ENCODE measurements around the gene CRELD2. TPM values are rescaled to one million over a fixed set of nuclear protein-coding genes. Genes with fewer than 3 reads are reported as not detected.

The CRELD2 gene
- total RNA-seq, 2 experiments from 2014 or later: 15.2 to 16.4 TPM

- DNase-seq (no peak), ATAC-seq (no peak)
- Mint-ChIP-seq H3K9me3 (ENCODE audit: low read depth) (no peaks in the 10 kb centered on the region), H3K27ac (no peak overlapping the region), H3K4me3 (no peak overlapping the region), H3K27me3 (no peaks in the 10 kb centered on the region), H3K36me3 (ENCODE audit: low read depth) (peaks cover under 1% of the 10 kb centered on the region), H3K4me1 (peaks cover 11% of the 10 kb centered on the region)
- intact Hi-C loops (cut with DNase I, micrococcal nuclease): no loop called here
- ChIA-PET POLR2A (no interaction called here), CTCF (no interaction called here)
Measured at GRCh38 chr22:49956418-49956770, 38.0 kb downstream of the CRELD2 start.

- no peaks in the 10 kb centered on the region for H3K27me3 Mint-ChIP-seq
- intact Hi-C loops (cut with DNase I, micrococcal nuclease): no loop called here
- H3K27ac Mint-ChIP-seq: no peak overlapping the region
- peaks cover 6% of the 10 kb centered on the region for H3K36me3 Mint-ChIP-seq (ENCODE audit: low read depth)
- CTCF ChIA-PET: no interaction called here
- no peak overlapping the region for H3K4me3 Mint-ChIP-seq
- no peaks in the 10 kb centered on the region for H3K9me3 Mint-ChIP-seq (ENCODE audit: low read depth)
- peaks cover 11% of the 10 kb centered on the region for H3K4me1 Mint-ChIP-seq
- DNase-seq (no peak), ATAC-seq (no peak)
- POLR2A ChIA-PET: interaction anchor here (0.6 kb wide), 1 partner anchor 10 kb away, joined by 3 read pairs; no protein-coding TSS in a partner anchor
Measured at GRCh38 chr22:49956914-49957825, 38.7 kb downstream of the CRELD2 start.

DNA sequence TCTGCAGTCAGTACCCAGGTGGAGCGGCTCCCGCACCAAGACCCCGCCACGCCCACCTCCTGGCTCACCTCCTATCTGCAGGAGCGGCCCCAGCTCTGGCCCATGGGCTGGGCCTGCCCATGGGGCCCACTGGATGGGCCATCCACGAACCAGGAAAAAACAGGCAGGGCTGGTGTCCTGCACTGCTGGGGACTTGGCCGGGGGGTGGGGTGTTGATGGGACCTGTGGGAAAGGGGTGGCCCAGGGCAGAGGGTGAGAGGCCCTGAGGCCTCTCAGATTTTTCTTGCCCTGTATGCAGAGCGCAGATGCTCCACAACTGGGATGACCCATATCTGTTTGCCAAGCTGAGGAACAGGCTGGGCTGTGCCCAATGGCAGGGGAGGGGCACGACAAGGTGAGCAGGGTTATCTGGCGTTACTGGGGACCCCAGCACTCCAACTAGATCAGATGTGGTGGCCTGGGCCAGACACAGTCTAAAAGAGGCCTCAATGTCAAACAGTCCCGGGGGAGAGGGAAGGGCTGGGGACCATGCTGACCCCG, 39.5 kb downstream of the CRELD2 start:
- POLR2A ChIA-PET: interaction anchor here (0.6 kb wide), 2 partner anchors 11 to 22 kb away, joined by 3 read pairs; no protein-coding TSS in a partner anchor
- Mint-ChIP-seq H3K4me1 (peaks cover 11% of the 10 kb centered on the region), H3K4me3 (peak overlapping the region; percentile 81), H3K27ac (no peak overlapping the region), H3K9me3 (ENCODE audit: low read depth) (no peaks in the 10 kb centered on the region), H3K36me3 (ENCODE audit: low read depth) (peaks cover 12% of the 10 kb centered on the region), H3K27me3 (no peaks in the 10 kb centered on the region)
- DNase-seq (no peak), ATAC-seq (no peak)
- CTCF ChIA-PET: no interaction called here
- intact Hi-C loops (cut with DNase I, micrococcal nuclease): no loop called here

DNA sequence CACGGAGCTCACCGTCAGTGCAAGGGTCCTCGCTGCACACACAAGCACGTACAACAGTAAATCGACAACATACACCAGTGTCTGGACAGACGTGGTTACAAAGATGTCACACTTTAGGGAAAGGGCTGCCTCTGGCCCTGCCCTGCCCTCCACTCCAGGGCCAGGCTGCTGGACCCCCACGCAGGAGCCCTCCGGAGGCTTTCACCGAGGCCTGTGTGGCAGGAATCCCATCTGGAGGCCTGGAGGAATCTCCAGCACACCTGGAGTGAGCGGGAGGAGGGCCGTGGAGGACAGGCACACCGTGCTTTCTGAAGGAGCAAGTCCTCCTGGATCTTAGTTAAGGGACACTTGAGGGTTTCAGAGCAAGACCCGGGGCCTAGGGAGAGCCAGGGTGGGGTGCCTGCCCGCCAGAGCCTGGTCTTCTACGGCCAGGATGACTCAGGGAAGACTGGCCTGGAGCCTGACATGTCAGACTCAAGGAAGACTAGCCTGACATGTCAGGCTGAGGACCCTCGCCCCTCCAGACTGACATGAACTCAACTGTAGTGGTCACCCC, 40.0 kb downstream of the CRELD2 start:
- ChIA-PET CTCF (no interaction called here), POLR2A (interaction anchor here (0.6 kb wide), 1 partner anchor 22 kb away, joined by 3 read pairs; no protein-coding TSS in a partner anchor)
- no peaks in the 10 kb centered on the region for H3K9me3 Mint-ChIP-seq (ENCODE audit: low read depth)
- H3K4me1 Mint-ChIP-seq: peaks cover 11% of the 10 kb centered on the region
- ATAC-seq: no peak
- H3K36me3 Mint-ChIP-seq (ENCODE audit: low read depth): peaks cover 17% of the 10 kb centered on the region
- peak overlapping the region; percentile 81 for H3K4me3 Mint-ChIP-seq
- peak overlapping the region; percentile 93 for H3K27ac Mint-ChIP-seq
- DNase-seq: no peak
- intact Hi-C loops (cut with DNase I, micrococcal nuclease): no loop called here
- H3K27me3 Mint-ChIP-seq: no peaks in the 10 kb centered on the region

GRCh38 chr22:49958931-49959781, 40.7 kb downstream of the CRELD2 start:
- peaks cover 15% of the 10 kb centered on the region for H3K4me1 Mint-ChIP-seq
- H3K36me3 Mint-ChIP-seq (ENCODE audit: low read depth): peaks cover 23% of the 10 kb centered on the region
- POLR2A ChIA-PET: interaction anchor here (1.0 to 4.7 kb wide), 2 partner anchors 8 to 22 kb away, joined by 4 to 46 read pairs; no protein-coding TSS in a partner anchor
- DNase-seq (no peak), ATAC-seq (no peak)
- CTCF ChIA-PET: no interaction called here
- H3K27me3 Mint-ChIP-seq: no peaks in the 10 kb centered on the region
- intact Hi-C loops (cut with DNase I, micrococcal nuclease): loop anchor here in 1 of 2 experiments (1.0 kb wide), 1 partner anchor 8 kb away; no protein-coding TSS in a partner anchor
- H3K27ac Mint-ChIP-seq: peak overlapping the region; percentile 93
- no peaks in the 10 kb centered on the region for H3K9me3 Mint-ChIP-seq (ENCODE audit: low read depth)
- peak overlapping the region; percentile 81 for H3K4me3 Mint-ChIP-seq

DNA sequence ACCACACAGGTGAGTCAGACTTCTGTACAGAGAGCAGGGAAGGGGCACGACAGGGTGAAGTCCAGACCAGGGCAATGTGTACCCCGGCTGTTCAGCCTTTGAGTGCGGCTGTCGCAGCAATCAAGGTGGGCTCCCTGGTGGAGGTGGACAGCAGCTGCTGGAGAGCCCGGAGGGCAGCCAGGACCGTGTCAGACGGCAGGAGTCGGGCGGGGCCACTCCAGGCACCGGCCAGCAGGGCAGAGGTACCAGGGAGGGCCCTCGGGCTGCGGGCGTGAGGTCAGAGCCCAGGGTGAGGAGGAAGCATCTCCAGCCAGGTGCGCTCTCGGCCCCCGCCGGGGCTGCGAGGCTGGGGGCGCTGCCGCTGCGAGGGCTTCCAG, 41.3 kb downstream of the CRELD2 start:
- ChIA-PET CTCF (interaction anchor here (0.6 to 1.0 kb wide), 2 partner anchors 71 to 214 kb away, joined by 3 to 4 read pairs; no protein-coding TSS in a partner anchor), POLR2A (interaction anchor here (1.0 to 4.7 kb wide), 2 partner anchors 9 to 23 kb away, joined by 3 to 46 read pairs (median 4); no protein-coding TSS in a partner anchor)
- no peaks in the 10 kb centered on the region for H3K9me3 Mint-ChIP-seq (ENCODE audit: low read depth)
- H3K27me3 Mint-ChIP-seq: no peaks in the 10 kb centered on the region
- DNase-seq: peak; percentile 65
- peaks cover 21% of the 10 kb centered on the region for H3K4me1 Mint-ChIP-seq
- peak overlapping the region; percentile 81 for H3K4me3 Mint-ChIP-seq
- peak; percentile 2 for ATAC-seq
- peak overlapping the region; percentile 93 for H3K27ac Mint-ChIP-seq
- peaks cover 28% of the 10 kb centered on the region for H3K36me3 Mint-ChIP-seq (ENCODE audit: low read depth)
- intact Hi-C loops (cut with DNase I, micrococcal nuclease): loop anchor here (1.0 to 5.0 kb wide), 17 partner anchors 8 to 663 kb away; partner anchors contain the start of genes ALG12 (in 1 of the 2), BRD1 (in 1 of the 2), CRELD2 (in 1 of the 2) and MAPK11 (in 1 of the 2)

GRCh38 chr22:49960159-49961004, 41.9 kb downstream of the CRELD2 start, which contains the start of gene PIM3:
Gene PIM3 (plus strand): TSS chr22:49960772. CDS start chr22:49960948, 176 bp downstream.
- peak; percentile 94 for DNase-seq
- ChIA-PET CTCF (interaction anchor here (0.6 to 1.0 kb wide), 2 partner anchors 70 to 215 kb away, joined by 3 to 4 read pairs; no protein-coding TSS in a partner anchor), POLR2A (interaction anchor here (1.1 to 4.7 kb wide), 3 partner anchors 9 to 70 kb away, joined by 3 to 46 read pairs (median 3); no protein-coding TSS in a partner anchor)
- ATAC-seq: peak; percentile 79
- peak within 1 kb of the TSS; percentile 93 for H3K4me3 Mint-ChIP-seq
- peaks cover 32% of the 10 kb centered on the region for H3K36me3 Mint-ChIP-seq (ENCODE audit: low read depth)
- no peaks in the 10 kb centered on the region for H3K27me3 Mint-ChIP-seq
- H3K27ac Mint-ChIP-seq: peak within 1 kb of the TSS; percentile 93
- H3K4me1 Mint-ChIP-seq: peaks cover 25% of the 10 kb centered on the region
- H3K9me3 Mint-ChIP-seq (ENCODE audit: low read depth): no peaks in the 10 kb centered on the region
- intact Hi-C loops (cut with DNase I, micrococcal nuclease): loop anchor here (1.0 to 5.0 kb wide), 16 partner anchors 15 to 662 kb away; partner anchors contain the start of genes ALG12 (in 1 of the 2), BRD1 (in 1 of the 2), CRELD2 (in 1 of the 2) and MAPK11 (in 1 of the 2)

- Mint-ChIP-seq H3K4me3 (peak overlapping the region; percentile 93), H3K27ac (peak overlapping the region; percentile 93), H3K27me3 (no peaks in the 10 kb centered on the region), H3K36me3 (ENCODE audit: low read depth) (peaks cover 32% of the 10 kb centered on the region), H3K9me3 (ENCODE audit: low read depth) (no peaks in the 10 kb centered on the region), H3K4me1 (peaks cover 28% of the 10 kb centered on the region)
- ATAC-seq (no peak), DNase-seq (peak; percentile 69)
- POLR2A ChIA-PET: interaction anchor here (1.1 to 4.7 kb wide), 5 partner anchors 10 to 69 kb away, joined by 3 to 46 read pairs (median 5); partner anchors contain the start of genes ALG12 and CRELD2
- CTCF ChIA-PET: interaction anchor here (0.6 to 2.7 kb wide), 5 partner anchors 10 to 70 kb away, joined by 3 to 19 read pairs (median 4); no protein-coding TSS in a partner anchor
- intact Hi-C loops (cut with DNase I, micrococcal nuclease): loop anchor here in 1 of 2 experiments (2.0 to 5.0 kb wide), 7 partner anchors 230 to 661 kb away; partner anchors contain the start of genes MAPK11, NCAPH2, PPP6R2 and SCO2
Measured at GRCh38 chr22:49961005-49961600, 42.7 kb downstream of the CRELD2 start.

DNA sequence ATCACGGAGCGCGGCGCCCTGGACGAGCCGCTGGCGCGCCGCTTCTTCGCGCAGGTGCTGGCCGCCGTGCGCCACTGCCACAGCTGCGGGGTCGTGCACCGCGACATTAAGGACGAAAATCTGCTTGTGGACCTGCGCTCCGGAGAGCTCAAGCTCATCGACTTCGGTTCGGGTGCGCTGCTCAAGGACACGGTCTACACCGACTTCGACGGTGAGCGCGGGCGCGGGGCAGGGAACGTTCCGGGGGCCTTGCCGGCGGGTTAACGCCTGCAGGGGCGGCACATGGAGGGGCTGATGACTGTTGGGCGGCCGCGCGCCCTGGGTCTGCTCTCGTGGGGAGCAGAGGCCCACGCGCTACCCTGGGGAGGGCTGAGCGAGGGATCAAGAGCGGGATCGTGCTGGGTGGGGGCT, 43.2 kb downstream of the CRELD2 start:
- ChIA-PET CTCF (interaction anchor here (0.5 to 2.7 kb wide), 5 partner anchors 10 to 290 kb away, joined by 3 to 19 read pairs (median 3); partner anchors contain the start of gene HDAC10), POLR2A (interaction anchor here (1.5 to 4.7 kb wide), 6 partner anchors 10 to 44 kb away, joined by 3 to 46 read pairs (median 6); partner anchors contain the start of genes ALG12 and CRELD2)
- H3K9me3 Mint-ChIP-seq (ENCODE audit: low read depth): no peaks in the 10 kb centered on the region
- H3K4me1 Mint-ChIP-seq: peaks cover 33% of the 10 kb centered on the region
- peaks cover 32% of the 10 kb centered on the region for H3K36me3 Mint-ChIP-seq (ENCODE audit: low read depth)
- intact Hi-C loops (cut with DNase I, micrococcal nuclease): loop anchor here (1.0 to 5.0 kb wide), 9 partner anchors 15 to 661 kb away; partner anchors contain the start of genes MAPK11 (in 1 of the 2), NCAPH2 (in 1 of the 2), PPP6R2 (in 1 of the 2) and SCO2 (in 1 of the 2)
- ATAC-seq (peak; percentile 3), DNase-seq (no peak)
- peak overlapping the region; percentile 93 for H3K27ac Mint-ChIP-seq
- no peaks in the 10 kb centered on the region for H3K27me3 Mint-ChIP-seq
- peak overlapping the region; percentile 93 for H3K4me3 Mint-ChIP-seq

Measured in activated CD4-positive, alpha-beta T cell treated with anti-CD3 and anti-CD28 coated beads for 36 hours (primary cell).